ENCODE measurements around the gene CELA3A. TPM values are rescaled to one million over a fixed set of nuclear protein-coding genes. Genes with fewer than 3 reads are reported as not detected.
A peak's percentile ranks its signal among the peaks of the same experiment; 100 is the strongest.

The CELA3A gene
- total and polyA plus RNA-seq, 2 of the 13 experiments (the other 11 are each of a cell fraction or from before 2014, with no cell fraction given): 0.09 TPM; not detected in 1

DNA sequence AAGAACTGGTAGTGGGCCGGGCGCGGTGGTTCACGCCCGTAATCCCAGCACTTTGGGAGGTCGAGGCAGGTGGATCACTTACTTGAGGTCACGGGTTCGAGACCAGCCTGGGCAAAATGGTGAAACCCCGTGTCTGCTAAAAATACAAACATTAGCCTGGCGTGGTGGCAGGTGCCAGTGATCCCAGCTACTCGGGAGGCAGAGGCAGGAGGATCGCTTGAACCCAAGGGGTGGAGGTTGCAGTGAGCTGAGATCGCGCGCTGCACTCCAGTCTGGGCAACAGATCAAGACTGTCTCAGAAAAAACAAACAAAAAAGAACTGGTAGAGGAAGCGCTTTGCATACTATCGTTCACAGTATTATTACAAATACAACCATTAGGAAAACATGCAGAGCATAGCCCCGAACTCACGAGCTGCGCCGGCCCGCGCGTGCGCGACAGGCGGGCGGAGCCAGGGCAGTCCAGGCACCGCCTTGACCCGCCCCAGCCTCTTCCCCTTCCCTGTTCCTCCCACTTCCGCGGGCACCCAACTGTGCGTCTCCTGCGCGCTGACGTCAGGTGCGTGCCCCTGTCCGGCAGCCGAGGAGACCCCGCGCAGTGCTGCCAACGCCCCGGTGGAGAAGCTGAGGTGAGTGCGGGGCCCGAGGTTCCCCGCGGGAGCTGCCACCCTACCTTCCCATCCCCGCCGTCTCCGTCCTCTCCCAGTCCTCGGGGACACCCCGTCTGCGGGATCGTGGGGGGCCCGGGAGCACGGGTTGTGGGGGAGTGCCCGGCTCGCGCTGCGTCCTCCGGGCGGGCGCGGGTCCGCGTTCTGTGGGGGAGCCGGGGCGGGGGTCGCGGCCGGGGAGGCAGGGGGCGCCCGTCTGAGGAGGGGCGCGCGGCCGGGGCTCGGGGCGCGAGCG is 50.9 kb downstream of the CELA3A start, which contains the start of gene CDC42 (continued):
- TF ChIP-seq TGIF2 (CRISPR knock-in tag; IDR thresholded peaks at IDR 0.05): no peak; the same call in 1 of the 2 replicates
- no peak for TF ChIP-seq CAMTA2 (CRISPR knock-in tag; IDR thresholded peaks at IDR 0.05; ENCODE audit: borderline replicate concordance)
- TF ChIP-seq HOXA5 (CRISPR knock-in tag; IDR thresholded peaks at IDR 0.05): no peak
- peak; percentile 44 for TF ChIP-seq AGO1 (IDR thresholded peaks at IDR 0.05; ENCODE audit: low read depth, low read length, poor library complexity, severe bottlenecking)
- TF ChIP-seq HIVEP1 (CRISPR knock-in tag; IDR thresholded peaks at IDR 0.05): peak; percentile 88
- TF ChIP-seq KDM6A (CRISPR knock-in tag; IDR thresholded peaks at IDR 0.05; ENCODE audit: low read depth): no peak
- peak; percentile 44 for TF ChIP-seq SP2 (CRISPR knock-in tag; IDR thresholded peaks at IDR 0.05)
- TF ChIP-seq, protein P1, sequence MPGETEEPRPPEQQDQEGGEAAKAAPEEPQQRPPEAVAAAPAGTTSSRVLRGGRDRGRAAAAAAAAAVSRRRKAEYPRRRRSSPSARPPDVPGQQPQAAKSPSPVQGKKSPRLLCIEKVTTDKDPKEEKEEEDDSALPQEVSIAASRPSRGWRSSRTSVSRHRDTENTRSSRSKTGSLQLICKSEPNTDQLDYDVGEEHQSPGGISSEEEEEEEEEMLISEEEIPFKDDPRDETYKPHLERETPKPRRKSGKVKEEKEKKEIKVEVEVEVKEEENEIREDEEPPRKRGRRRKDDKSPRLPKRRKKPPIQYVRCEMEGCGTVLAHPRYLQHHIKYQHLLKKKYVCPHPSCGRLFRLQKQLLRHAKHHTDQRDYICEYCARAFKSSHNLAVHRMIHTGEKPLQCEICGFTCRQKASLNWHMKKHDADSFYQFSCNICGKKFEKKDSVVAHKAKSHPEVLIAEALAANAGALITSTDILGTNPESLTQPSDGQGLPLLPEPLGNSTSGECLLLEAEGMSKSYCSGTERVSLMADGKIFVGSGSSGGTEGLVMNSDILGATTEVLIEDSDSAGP (CRISPR knock-in tag; IDR thresholded peaks at IDR 0.05; ENCODE audit: borderline replicate concordance): peak; percentile 64; the same call in 1 of the 2 replicates
- no peak for TF ChIP-seq NFIB (CRISPR knock-in tag; IDR thresholded peaks at IDR 0.05; ENCODE audit: borderline replicate concordance)
- TF ChIP-seq DMAP1 (CRISPR knock-in tag; IDR thresholded peaks at IDR 0.05): peak; percentile 96
- TF ChIP-seq GFI1 (CRISPR knock-in tag; IDR thresholded peaks at IDR 0.05; ENCODE audit: borderline replicate concordance): peak; percentile 23; the same call in 1 of the 2 replicates
- TF ChIP-seq MEIS2 (CRISPR knock-in tag; IDR thresholded peaks at IDR 0.05): 0 out of 2 replicates have a peak, but pooled peaks have one; percentile 19
- TF ChIP-seq ZNF333 (CRISPR knock-in tag; IDR thresholded peaks at IDR 0.05; ENCODE audit: borderline replicate concordance): no peak
- TF ChIP-seq ZFP62 (CRISPR knock-in tag; IDR thresholded peaks at IDR 0.05): no peak
- TF ChIP-seq, protein P2, sequence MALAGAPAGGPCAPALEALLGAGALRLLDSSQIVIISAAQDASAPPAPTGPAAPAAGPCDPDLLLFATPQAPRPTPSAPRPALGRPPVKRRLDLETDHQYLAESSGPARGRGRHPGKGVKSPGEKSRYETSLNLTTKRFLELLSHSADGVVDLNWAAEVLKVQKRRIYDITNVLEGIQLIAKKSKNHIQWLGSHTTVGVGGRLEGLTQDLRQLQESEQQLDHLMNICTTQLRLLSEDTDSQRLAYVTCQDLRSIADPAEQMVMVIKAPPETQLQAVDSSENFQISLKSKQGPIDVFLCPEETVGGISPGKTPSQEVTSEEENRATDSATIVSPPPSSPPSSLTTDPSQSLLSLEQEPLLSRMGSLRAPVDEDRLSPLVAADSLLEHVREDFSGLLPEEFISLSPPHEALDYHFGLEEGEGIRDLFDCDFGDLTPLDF (CRISPR knock-in tag; IDR thresholded peaks at IDR 0.05): 0 out of 2 replicates have a peak, but pooled peaks have one; percentile 21
- no peak for TF ChIP-seq SETDB1 (CRISPR knock-in tag; IDR thresholded peaks at IDR 0.05; ENCODE audit: borderline replicate concordance)
- TF ChIP-seq PCBP2 (optimal IDR thresholded peaks at IDR 0.05; ENCODE audit: low read depth, low read length, poor library complexity, severe bottlenecking): no peak
- peak; percentile 25; the same call in 1 of the 2 replicates for TF ChIP-seq CEBPG (CRISPR knock-in tag; IDR thresholded peaks at IDR 0.05)
- TF ChIP-seq, protein P3, sequence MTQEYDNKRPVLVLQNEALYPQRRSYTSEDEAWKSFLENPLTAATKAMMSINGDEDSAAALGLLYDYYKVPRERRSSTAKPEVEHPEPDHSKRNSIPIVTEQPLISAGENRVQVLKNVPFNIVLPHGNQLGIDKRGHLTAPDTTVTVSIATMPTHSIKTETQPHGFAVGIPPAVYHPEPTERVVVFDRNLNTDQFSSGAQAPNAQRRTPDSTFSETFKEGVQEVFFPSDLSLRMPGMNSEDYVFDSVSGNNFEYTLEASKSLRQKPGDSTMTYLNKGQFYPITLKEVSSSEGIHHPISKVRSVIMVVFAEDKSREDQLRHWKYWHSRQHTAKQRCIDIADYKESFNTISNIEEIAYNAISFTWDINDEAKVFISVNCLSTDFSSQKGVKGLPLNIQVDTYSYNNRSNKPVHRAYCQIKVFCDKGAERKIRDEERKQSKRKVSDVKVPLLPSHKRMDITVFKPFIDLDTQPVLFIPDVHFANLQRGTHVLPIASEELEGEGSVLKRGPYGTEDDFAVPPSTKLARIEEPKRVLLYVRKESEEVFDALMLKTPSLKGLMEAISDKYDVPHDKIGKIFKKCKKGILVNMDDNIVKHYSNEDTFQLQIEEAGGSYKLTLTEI (CRISPR knock-in tag; conservative IDR thresholded peaks at IDR 0.05): no peak
- TF ChIP-seq RELA (CRISPR knock-in tag; IDR thresholded peaks at IDR 0.05): no peak
- peak; percentile 75; the same call in 1 of the 2 replicates for TF ChIP-seq PHF20 (CRISPR knock-in tag; IDR thresholded peaks at IDR 0.05)
- TF ChIP-seq TMF1 (CRISPR knock-in tag; IDR thresholded peaks at IDR 0.05; ENCODE audit: low read depth): peak; percentile 62; the same call in 1 of the 2 replicates
- TF ChIP-seq, protein P4, sequence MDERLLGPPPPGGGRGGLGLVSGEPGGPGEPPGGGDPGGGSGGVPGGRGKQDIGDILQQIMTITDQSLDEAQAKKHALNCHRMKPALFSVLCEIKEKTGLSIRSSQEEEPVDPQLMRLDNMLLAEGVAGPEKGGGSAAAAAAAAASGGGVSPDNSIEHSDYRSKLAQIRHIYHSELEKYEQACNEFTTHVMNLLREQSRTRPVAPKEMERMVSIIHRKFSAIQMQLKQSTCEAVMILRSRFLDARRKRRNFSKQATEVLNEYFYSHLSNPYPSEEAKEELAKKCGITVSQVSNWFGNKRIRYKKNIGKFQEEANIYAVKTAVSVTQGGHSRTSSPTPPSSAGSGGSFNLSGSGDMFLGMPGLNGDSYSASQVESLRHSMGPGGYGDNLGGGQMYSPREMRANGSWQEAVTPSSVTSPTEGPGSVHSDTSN (CRISPR knock-in tag; IDR thresholded peaks at IDR 0.05): no peak
- peak; percentile 71; the same call in 1 of the 2 replicates for TF ChIP-seq HDAC2 (CRISPR knock-in tag; IDR thresholded peaks at IDR 0.05)
